Caki2 (cell line): ENCODE measurements around the gene FAM131C. TPM values are rescaled to one million over a fixed set of nuclear protein-coding genes. Genes with fewer than 3 reads are reported as not detected.
"Not testable (repeated sequence)": the region's sequence is repeated elsewhere in the genome, so short reads cannot be mapped to it uniquely, and the experiment has no call there.

Source experiments
- DNase-seq: peaks from one replicate; pipeline ENCODE4 v3.0.0-alpha.2; 2015; ENCODE audit warnings: low read depth
- in situ Hi-C: cut with HindIII; loops from 2 replicates; pipeline ENCODE4 v1.10.0; 2016; ENCODE audit warnings: low sequenced_read_pairs, low pct_unique_long_range_greater_than_20kb, mixed read lengths
- total RNA-seq: library from RNA; depleted of rRNA; stranded (reverse); fragments of >200 nt; shearing (Covaris generic); gene quantifications from 2 replicates; pipeline ENCODE4 v1.2.3, GENCODE V29; 2014; ENCODE audit warnings: low replicate concordance

The FAM131C gene
- total RNA-seq, 1 experiment from 2014 or later, result 2.4 TPM

- in situ Hi-C loops, result no loop called here
- no peak for DNase-seq
Measured at GRCh38 chr1:16026723-16027484, 46.5 kb downstream of the FAM131C start.

GRCh38 chr1:16026302-16026701, 47.1 kb downstream of the FAM131C start:
- DNase-seq, in situ Hi-C loops: not testable (repeated sequence)

- no peak for DNase-seq
- in situ Hi-C loops, result no loop called here
Measured at GRCh38 chr1:16023050-16023653, 50.3 kb downstream of the FAM131C start.

GRCh38 chr1:16022393-16022792, 51.1 kb downstream of the FAM131C start:
- DNase-seq, result no peak
- in situ Hi-C loops, result no loop called here

- in situ Hi-C loops, result no loop called here
Measured at GRCh38 chr1:16021681-16022080, 51.8 kb downstream of the FAM131C start, which contains the start of gene CLCNKA. TSS of gene CLCNKA (plus strand) at chr1:16022036. CDS start at chr1:16022620, 584 bp downstream.

GRCh38 chr1:16020878-16021277, 52.6 kb downstream of the FAM131C start:
- in situ Hi-C loops, DNase-seq: not testable (repeated sequence)

More at GRCh38 chr1:16021681-16022080, 51.8 kb downstream of the FAM131C start, which contains the start of gene CLCNKA:
- no peak for DNase-seq

GRCh38 chr1:16020325-16020724, 53.1 kb downstream of the FAM131C start:
- in situ Hi-C loops, result no loop called here
- DNase-seq, result no peak

- in situ Hi-C loops, result no loop called here
- DNase-seq, result no peak
Measured at GRCh38 chr1:16019644-16020277, 53.7 kb downstream of the FAM131C start.

GRCh38 chr1:16018749-16019643, 54.5 kb downstream of the FAM131C start:
- in situ Hi-C loops, result no loop called here

GRCh38 chr1:16018308-16018707, 55.1 kb downstream of the FAM131C start:
- no peak for DNase-seq
- in situ Hi-C loops, result no loop called here

More at GRCh38 chr1:16018749-16019643, 54.5 kb downstream of the FAM131C start:
- no peak for DNase-seq

GRCh38 chr1:16017461-16018303, 55.8 kb downstream of the FAM131C start, which contains the start of gene HSPB7:
TSS of gene HSPB7 (minus strand) at chr1:16018043. CDS start at chr1:16017963, 80 bp downstream.
- in situ Hi-C loops, result no loop called here
- DNase-seq, result no peak

- in situ Hi-C loops, result no loop called here
Measured at GRCh38 chr1:16017076-16017460, 56.4 kb downstream of the FAM131C start.

GRCh38 chr1:16015960-16016901, 57.2 kb downstream of the FAM131C start:
- DNase-seq, result no peak
- in situ Hi-C loops, result no loop called here

More at GRCh38 chr1:16017076-16017460, 56.4 kb downstream of the FAM131C start:
- no peak for DNase-seq

- in situ Hi-C loops, result no loop called here
- no peak for DNase-seq
Measured at GRCh38 chr1:16015491-16015890, 58.0 kb downstream of the FAM131C start.

- in situ Hi-C loops, result no loop called here
- no peak for DNase-seq
Measured at GRCh38 chr1:16014509-16015482, 58.7 kb downstream of the FAM131C start.
